Activated CD8-positive, alpha-beta memory T cell treated with anti-CD3 and anti-CD28 coated beads, Interleukin-2, amount 50 U/mL, for 4 hours (primary cell): Measurements from ENCODE around the gene PIN4.
A peak's percentile ranks its signal among the peaks of the same experiment; 100 is the strongest.
"Not testable (repeated sequence)": the region's sequence is repeated elsewhere in the genome, so short reads cannot be mapped to it uniquely, and the experiment has no call there.

Source experiments
- DNase-seq: peaks from one replicate; pipeline ENCODE4 v3.0.0-alpha.2; 2020

Gene PIN4

GRCh38 chrX:72202792-72203401 lies 21.3 kb downstream of the PIN4 start:
- no peak for DNase-seq

DNA sequence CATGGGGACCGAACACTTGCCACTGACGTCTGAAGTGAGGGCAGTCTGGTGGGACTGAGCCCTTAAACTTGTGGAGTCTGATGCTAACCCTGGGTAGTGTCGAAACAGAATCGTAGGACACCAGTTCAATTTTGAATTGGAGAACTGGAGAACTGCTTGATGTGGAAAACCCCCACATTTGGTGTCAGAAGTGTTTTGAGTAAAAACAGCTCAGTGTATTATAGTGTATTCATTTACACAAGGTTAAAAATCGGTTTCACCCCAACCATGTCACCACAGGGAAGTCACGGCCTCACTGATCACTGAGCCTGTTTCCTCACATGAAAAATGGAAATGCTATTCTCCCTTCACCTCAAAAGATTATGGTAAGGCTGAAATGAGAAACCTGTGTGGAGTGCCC lies 21.9 kb downstream of the PIN4 start:
- DNase-seq, result no peak

DNA sequence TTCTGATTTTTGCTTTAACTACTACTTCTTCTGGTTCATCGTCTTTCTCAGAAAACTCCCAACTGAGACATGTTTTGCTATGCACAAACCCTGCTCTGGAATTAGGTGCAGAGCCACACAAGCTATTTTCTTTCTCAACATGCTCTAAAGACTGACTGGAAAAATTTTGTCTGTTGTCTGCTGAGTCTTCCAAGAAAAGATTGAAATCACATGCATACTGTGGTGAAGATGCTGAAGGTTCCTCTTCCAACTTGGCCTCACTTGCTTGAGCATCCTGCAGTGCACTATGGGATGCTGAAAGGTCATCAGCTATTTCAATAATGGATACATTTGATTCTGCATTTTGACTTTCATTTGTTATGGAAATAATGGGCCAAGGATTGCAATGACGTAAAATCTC lies 24.1 kb downstream of the PIN4 start:
- DNase-seq, result no peak

- DNase-seq, result no peak
Observed at GRCh38 chrX:72207366-72207765, 25.8 kb downstream of the PIN4 start.

DNA sequence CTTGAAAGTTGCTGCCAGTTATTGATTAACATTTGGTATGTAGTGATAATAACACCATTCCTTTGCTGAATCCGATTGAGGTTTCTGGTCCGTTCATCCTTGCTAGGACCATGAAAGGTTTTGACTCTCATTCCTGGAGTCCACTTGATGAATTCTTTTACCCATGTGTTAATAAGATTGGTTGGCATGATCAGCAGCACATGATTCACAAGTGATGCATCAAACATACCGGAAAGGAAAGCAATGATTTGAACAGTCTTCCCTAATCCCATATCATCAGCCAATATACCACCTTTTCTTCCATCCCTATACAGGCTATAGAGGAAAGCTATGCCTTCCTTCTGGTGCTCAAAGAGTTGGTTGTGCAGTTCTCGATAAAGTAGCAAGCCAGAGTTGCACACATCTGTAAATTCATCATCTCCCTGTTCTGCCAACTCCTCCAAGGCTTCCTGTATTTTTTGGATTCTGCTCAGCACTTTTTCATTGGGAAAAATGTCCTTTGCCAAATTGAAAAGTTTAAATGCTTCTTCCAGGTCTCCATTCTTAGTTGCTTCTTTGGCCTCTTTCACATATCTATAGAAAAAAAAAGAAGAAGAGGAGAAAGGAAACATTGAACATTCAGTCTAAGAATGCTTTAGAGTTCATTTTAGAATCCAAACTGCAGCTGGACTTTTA lies 26.7 kb downstream of the PIN4 start:
- DNase-seq, result no peak

- no peak for DNase-seq
Observed at GRCh38 chrX:72216973-72217372, 35.4 kb downstream of the PIN4 start.

GRCh38 chrX:72220375-72220774 lies 38.8 kb downstream of the PIN4 start:
- not testable (repeated sequence) for DNase-seq

- DNase-seq, result no peak
Observed at GRCh38 chrX:72230290-72230689, 48.7 kb downstream of the PIN4 start.

DNA sequence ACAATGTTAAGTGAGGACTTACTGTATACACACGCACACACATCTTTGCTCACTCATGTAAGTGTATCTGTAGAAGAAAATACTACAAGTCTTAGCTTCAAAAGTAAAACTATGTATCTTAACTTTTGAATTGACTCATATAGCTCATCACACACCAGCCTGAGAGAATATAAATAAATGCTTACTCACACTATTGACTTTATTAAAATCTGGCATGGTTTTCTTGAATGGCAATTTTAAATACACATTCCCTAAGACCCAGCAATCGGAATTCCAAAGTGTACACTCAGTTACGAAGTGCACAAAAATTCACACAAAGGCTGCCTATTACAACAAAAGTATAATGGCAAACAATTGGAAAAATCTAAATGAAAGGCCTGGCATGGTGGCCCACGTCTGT lies 55.3 kb downstream of the PIN4 start:
- DNase-seq, result no peak

GRCh38 chrX:72238183-72238582 lies 56.6 kb downstream of the PIN4 start:
- no peak for DNase-seq

DNA sequence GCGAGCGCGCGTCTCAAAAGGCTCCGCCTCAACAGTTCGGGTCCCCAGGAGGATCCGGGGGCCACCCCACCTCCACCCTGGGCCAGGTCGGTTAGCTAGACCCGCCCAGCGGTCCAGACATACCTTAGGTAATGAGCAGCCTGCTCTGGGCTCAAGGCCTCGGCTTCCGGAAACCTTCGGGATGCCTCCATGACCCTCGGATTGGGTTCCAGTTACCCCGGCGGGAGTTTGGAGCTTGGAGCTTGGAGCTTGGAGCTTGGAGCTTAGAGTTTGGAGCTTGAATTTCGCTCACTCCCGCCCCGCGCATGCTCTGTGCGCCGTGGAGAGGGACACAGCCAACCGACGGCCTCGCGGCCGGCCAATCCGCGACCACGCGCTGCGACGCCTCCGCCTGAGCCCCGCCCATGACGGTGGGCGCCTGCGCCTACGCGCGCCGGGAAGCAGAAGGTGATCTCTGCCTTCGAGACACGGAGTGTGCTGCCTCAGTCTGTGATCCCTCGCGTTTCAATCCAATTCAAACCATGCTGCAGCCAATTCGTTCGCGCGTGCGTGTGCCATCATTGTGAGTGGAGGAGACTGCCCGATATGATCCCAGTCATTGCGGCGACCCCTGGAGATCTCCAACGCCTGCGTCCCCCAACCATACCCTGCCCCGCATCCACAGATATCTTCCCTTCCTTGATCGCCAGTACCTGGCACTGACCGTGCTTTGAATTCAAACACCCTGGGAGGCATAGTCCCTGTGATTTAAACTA lies 57.3 kb downstream of the PIN4 start, which contains the start of gene ERCC6L:
Gene ERCC6L, minus strand, starts transcription at position 307 of the 755 bp plus-strand sequence. Its CDS starts 116 bp downstream, at position 191.
- DNase-seq, result peak; percentile 80

DNA sequence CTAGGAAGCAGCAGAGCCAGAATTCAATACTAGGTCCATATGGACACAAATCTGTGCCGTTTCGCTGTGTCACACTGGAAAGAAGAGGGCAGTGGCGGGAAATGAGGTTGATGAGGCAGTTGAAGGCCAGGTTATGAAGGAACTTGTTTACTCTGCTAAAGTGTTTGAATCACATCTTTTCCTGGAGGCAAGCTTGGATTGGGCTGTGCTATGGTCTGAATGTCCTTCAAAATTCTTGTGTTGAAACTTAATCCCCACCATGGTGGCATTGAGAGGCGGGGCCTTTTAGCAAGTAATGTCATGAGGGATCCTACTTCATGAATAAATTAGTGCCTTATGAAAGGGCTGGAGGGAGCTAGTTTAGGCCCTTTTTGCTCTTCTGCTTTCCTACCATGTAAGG lies 59.4 kb downstream of the PIN4 start:
- DNase-seq, result no peak

- DNase-seq, result no peak
Observed at GRCh38 chrX:72243472-72243871, 61.9 kb downstream of the PIN4 start.

DNA sequence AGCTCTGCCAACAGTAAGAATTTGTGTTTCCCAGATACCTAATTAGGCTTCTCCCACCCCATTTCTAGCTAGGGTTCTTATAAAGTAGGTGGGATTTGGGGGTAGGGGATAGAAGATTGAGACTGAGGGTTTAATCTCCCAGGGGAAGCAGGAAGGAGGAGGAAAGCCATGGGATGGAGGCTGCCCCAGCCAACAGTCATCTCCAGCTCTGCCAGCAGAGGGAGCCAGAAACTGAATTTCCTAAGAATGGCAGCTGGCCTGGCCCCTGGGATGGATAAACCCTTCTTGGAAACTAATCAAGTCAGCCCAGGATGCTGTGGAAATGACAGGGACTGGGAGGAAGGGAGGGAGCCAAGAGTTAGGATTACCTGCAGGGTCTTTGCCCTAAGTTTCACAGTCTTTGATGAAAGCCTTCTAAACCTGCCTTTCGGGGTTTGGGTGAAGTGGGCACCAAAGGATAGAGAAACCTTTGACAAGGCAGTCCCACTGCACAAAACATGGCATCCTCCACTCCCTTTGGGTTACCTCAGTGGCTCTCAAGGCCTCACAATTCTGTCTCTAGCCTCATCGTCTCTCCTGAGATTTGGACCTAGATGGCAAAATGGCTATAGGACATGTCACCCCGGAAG lies 64.0 kb downstream of the PIN4 start:
- peak; percentile 53 for DNase-seq

GRCh38 chrX:72247206-72247942 lies 65.8 kb downstream of the PIN4 start:
- DNase-seq, result no peak
